Erythroblast (primary cell): ENCODE measurements around the gene SLC44A1.

Source experiments
- GATA1 ChIP-seq: IDR thresholded peaks from 2 replicates; pipeline ENCODE4 v1.6.1; 2011; ENCODE audit warnings: low read depth, mild to moderate bottlenecking, control low read depth, low read length, moderate library complexity
- POLR2A ChIP-seq: IDR thresholded peaks from 2 replicates; pipeline ENCODE4 v1.6.1; 2011; ENCODE audit warnings: mild to moderate bottlenecking, low read length

DNA sequence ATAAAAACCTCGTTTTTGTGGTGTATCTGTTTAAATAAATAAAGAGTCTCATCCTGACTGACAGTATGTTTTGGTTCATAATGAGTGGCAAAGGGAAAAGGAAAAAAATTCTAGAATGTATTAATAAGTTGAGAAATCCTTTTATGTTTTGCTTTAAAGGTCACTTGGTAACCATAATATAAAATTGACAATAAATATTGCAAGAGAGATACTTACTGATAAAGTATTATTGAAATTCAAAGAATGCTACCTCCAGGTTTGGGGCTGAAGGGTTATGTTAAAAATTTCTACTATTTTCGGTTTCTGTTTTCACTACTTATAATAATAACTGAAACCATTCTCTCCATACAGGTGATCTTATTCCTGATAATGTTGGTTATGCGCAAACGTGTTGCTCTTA lies 118.0 kb downstream of the SLC44A1 start:
- no peak for TF ChIP-seq POLR2A
- TF ChIP-seq GATA1: no peak
